Activated CD4-positive, CD25-positive, alpha-beta regulatory T cell treated with anti-CD3 and anti-CD28 coated beads, Interleukin-2, amount 50 U/mL, for 72 hours (primary cell): ENCODE data around the gene TAS2R31.

Experiments
- DNase-seq: peaks from one replicate; pipeline ENCODE4 v3.0.0; 2021

Gene TAS2R31

DNA sequence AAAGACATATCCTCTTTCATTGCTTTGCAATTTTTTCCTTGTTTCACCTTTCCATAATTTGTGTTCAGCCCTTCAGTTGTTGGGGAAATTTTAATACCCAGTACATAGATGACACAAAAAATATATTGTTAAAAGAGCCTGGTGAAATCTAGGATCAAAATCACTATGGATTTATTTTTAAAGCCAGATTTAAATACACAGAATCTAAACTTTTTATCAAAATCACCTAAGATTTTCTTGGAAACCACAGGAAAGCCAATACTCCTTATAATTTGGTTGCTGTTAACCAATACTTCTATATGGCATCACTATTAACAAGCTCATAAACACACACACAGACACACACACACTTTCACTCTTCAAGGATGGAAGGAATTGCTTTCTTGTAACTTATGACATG lies 33.0 kb downstream of the TAS2R31 start, which contains the start of gene TAS2R20:
Gene TAS2R20 (minus strand): TSS at position 101 of the 400 bp plus-strand sequence. CDS start 429 bp downstream, outside the sequence.
- DNase-seq = no peak

DNA sequence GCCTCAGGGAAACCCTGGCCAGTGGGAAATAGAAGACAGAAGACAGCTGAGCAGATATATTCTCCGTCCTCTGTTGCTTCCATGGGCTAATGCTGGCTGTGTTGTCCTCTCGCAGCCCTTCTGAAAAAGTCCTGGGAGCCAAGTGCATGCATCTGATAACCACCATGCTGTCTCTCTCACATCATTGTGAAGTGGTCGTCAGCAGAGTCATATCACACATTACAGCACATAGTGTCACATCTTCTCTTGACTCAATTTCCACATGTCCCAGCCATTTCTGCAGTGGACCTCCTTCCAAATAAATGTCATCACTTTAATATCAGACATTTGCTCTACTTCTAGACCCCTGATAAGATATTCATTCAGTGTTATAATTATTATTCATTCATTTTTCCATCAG lies 36.9 kb downstream of the TAS2R31 start:
- DNase-seq = no peak

DNA sequence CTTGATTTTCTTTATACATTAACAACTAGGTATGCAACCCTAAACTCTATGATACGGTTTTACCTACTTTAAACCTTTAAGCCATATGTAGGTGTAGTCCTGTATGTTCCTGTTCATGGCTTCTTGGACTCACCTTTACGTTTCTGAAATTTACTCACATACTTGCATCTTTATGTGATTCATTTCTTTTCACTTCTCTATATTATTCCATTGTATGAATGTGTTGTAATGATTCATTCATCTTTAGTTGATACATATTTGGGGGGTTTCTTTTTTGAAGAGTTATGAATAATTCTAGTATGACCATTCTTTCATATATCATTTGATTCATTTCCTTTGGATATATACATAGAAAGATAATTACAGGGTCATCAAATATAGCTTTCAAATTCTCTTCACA lies 42.1 kb downstream of the TAS2R31 start:
- DNase-seq = no peak

DNA sequence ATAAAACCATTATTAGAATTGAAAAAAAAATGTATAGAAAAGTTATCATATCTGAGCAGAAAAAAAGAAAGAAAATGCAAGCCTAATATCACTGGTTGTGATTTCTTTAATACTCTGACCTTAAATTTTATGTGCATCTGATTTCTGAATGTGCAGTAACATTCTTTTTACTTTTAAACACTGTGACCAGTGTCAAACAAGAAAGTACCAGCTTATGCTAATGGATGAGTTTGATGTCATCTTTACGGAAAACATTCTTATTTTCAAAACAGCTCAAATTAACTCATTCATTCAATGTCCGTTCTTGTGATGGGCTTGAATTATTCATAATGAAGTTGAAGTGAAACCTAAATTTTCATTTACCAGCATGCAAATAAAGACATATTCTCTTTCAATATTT lies 44.4 kb downstream of the TAS2R31 start, which contains the start of gene TAS2R50:
Gene TAS2R50 (minus strand): TSS at position 101 of the 400 bp plus-strand sequence. CDS start 52 bp downstream, at position 49.
- DNase-seq = no peak

DNA sequence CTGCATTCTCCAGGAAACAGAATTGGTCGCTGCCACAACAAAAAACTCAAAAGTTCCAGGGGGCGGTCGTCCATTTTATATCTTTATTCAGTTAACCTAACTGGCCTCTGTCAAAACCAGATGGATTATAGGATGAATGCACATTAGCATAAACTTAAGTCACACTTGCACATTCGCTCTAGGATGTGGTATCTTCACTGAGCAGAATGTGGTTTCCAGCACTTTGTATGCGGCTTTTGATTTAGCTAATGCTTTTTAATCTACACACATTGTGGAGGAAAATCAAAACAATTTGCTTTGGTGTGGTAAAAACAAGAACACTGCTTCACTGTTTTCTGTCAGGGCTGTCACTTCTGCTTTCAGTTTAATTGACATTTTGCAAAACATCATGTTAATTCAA lies 49.0 kb downstream of the TAS2R31 start:
- DNase-seq = no peak
